A673 (cell line): ENCODE measurements around the gene NCBP3. TPM values are rescaled to one million over a fixed set of nuclear protein-coding genes. Genes with fewer than 3 reads are reported as not detected.

Experiments used
- BruUV-seq: library from RNA; stranded (reverse); fragments of 400-500 nt; replicated peaks from 2 replicates; lab custom pipeline; 2021; lab: Mats Ljungman, UMichigan
- CTCF ChIA-PET: fragments of 300-600 bp; sonication (Branson Sonifier 250); formaldehyde crosslinking; loops from one replicate; lab custom pipeline; 2022; ENCODE audit warnings: antibody characterized with exemption; lab: Charles Lee
- POLR2A ChIA-PET: fragments of 300-600 bp; sonication (Branson Sonifier 250); formaldehyde crosslinking; loops from one replicate; lab custom pipeline; 2022; ENCODE audit warnings: antibody characterized with exemption; ENCODE audit not compliant: low non-redundant PET; lab: Charles Lee
- DNase-seq: peaks from one replicate; pipeline ENCODE4 v3.0.0-alpha.2; 2015; ENCODE audit warnings: low spot score
- H3K27ac ChIP-seq: fragments of 200-600 bp; sonication (generic); 2 replicates; pipeline ENCODE4 v1.5.1; 2016; ENCODE audit warnings: mixed run types, low read depth, mild to moderate bottlenecking, mixed read lengths, antibody characterized with exemption, low read length; ENCODE audit not compliant: poor library complexity, severe bottlenecking
- H3K27me3 ChIP-seq: fragments of 200-600 bp; sonication (generic); replicated peaks from 2 replicates; pipeline ENCODE4 v1.6.1; 2017; ENCODE audit warnings: mixed run types, low read depth, mild to moderate bottlenecking, mixed read lengths, antibody characterized with exemption, low read length; ENCODE audit not compliant: insufficient read depth, poor library complexity
- H3K36me3 ChIP-seq: fragments of 200-600 bp; sonication (generic); 2 replicates; pipeline ENCODE4 v1.6.1; 2016; ENCODE audit warnings: mixed run types, mild to moderate bottlenecking, mixed read lengths, antibody characterized with exemption, low read length; ENCODE audit not compliant: insufficient read depth, poor library complexity, severe bottlenecking
- H3K4me1 ChIP-seq: fragments of 200-600 bp; sonication (generic); 2 replicates; pipeline ENCODE4 v1.6.1; 2017; ENCODE audit warnings: mixed run types, mild to moderate bottlenecking, mixed read lengths, antibody characterized with exemption, low read length; ENCODE audit not compliant: insufficient read depth, poor library complexity, severe bottlenecking
- H3K4me3 ChIP-seq: fragments of 200-600 bp; sonication (generic); 2 replicates; pipeline ENCODE4 v1.5.1; 2016; ENCODE audit warnings: low read depth, mixed run types, mild to moderate bottlenecking, mixed read lengths, low read length; ENCODE audit not compliant: poor library complexity, severe bottlenecking
- H3K9me3 ChIP-seq: fragments of 200-600 bp; sonication (generic); 2 replicates; pipeline ENCODE4 v1.6.1; 2016; ENCODE audit warnings: mixed run types, low read depth, mild to moderate bottlenecking, mixed read lengths, antibody characterized with exemption, low read length; ENCODE audit not compliant: poor library complexity, severe bottlenecking
- EZH2 ChIP-seq: fragments of 200-600 bp; sonication (generic); IDR thresholded peaks from 2 replicates; pipeline ENCODE4 v1.6.1; 2017; ENCODE audit warnings: borderline replicate concordance, low read depth, mild to moderate bottlenecking, mixed read lengths, antibody characterized with exemption, low read length; ENCODE audit not compliant: poor library complexity, severe bottlenecking
- intact Hi-C: fragments of 100-400 bp; cut with micrococcal nuclease; formaldehyde crosslinking; loops from one replicate; pipeline ENCODE4 v1.10.0; 2022; ENCODE audit not compliant: unreplicated experiment
- total RNA-seq: library from RNA; stranded (reverse); gene quantifications from 2 replicates; pipeline ENCODE4 v1.2.3, GENCODE V29; 2021
- TF ChIP-seq, protein P1 (sequence below): fragments of 300-800, 200-600 bp; sonication (generic); conservative IDR thresholded peaks from 2 replicates; pipeline ENCODE4 v1.5.1; 2017; ENCODE audit warnings: low read depth, mild to moderate bottlenecking, antibody characterized with exemption, low read length, moderate library complexity, mixed read lengths

Gene NCBP3
- total RNA-seq, 1 experiment from 2014 or later: 59.9 TPM

DNA sequence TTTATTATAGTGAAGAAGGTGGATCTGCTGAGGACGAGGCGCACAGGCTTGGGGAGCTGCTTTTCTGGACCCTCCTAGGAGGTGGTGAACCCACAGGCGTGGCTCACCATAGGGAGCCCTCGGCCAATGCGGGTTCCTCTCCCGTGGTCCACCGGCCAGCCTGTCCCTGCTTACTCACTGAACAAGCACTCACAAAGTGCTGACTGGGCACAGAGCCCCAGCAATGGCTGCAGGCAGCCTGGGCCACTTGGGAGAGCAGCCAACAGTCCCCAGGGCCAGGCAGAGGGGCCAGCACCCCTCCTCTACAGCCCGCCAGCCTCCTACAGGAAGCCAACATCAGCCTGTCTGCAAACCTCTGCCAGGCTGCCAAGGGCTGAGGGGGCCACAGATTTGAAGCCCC lies 19.1 kb upstream of the NCBP3 start:
- DNase-seq: no peak
- Histone ChIP-seq H3K27ac (no peak overlapping the region), H3K36me3 (no peaks in the 10 kb centered on the region), H3K27me3 (no peaks in the 10 kb centered on the region), H3K9me3 (no peaks in the 10 kb centered on the region), H3K4me3 (no peak overlapping the region), H3K4me1 (no peaks in the 10 kb centered on the region)
- no TSS peak for BruUV-seq
- CTCF ChIA-PET: no interaction called here
- intact Hi-C loops: loop anchor here (10.0 kb wide), 1 partner anchor 140 kb away; no protein-coding TSS in a partner anchor
- TF ChIP-seq, protein P1, sequence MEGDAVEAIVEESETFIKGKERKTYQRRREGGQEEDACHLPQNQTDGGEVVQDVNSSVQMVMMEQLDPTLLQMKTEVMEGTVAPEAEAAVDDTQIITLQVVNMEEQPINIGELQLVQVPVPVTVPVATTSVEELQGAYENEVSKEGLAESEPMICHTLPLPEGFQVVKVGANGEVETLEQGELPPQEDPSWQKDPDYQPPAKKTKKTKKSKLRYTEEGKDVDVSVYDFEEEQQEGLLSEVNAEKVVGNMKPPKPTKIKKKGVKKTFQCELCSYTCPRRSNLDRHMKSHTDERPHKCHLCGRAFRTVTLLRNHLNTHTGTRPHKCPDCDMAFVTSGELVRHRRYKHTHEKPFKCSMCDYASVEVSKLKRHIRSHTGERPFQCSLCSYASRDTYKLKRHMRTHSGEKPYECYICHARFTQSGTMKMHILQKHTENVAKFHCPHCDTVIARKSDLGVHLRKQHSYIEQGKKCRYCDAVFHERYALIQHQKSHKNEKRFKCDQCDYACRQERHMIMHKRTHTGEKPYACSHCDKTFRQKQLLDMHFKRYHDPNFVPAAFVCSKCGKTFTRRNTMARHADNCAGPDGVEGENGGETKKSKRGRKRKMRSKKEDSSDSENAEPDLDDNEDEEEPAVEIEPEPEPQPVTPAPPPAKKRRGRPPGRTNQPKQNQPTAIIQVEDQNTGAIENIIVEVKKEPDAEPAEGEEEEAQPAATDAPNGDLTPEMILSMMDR: no peak
- TF ChIP-seq EZH2: no peak
- POLR2A ChIA-PET: no interaction called here

DNA sequence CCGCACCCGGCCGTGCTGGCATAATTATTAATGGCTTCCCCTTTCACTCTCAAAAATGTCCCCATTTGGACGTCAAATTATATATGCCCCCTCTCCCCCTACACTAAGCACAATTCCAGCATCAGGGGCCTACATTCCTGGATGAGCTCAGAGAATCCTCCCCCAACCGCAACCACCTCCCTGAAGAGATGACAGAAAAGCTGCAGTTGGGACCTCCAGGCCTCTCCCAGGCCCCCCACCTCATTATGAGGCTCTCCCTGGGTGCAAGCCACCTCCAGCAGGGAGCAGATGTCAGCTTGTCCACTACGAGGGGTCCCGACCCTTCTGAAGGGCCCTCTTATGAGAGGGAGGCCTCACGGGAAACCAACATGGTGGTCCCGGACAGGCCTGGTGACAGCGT lies 18.5 kb upstream of the NCBP3 start:
- Histone ChIP-seq H3K9me3 (no peaks in the 10 kb centered on the region), H3K27ac (no peak overlapping the region), H3K4me1 (no peaks in the 10 kb centered on the region), H3K36me3 (no peaks in the 10 kb centered on the region), H3K27me3 (no peaks in the 10 kb centered on the region), H3K4me3 (no peak overlapping the region)
- TF ChIP-seq, protein P1: no peak
- TF ChIP-seq EZH2: no peak
- DNase-seq: no peak
- BruUV-seq: no TSS peak
- POLR2A ChIA-PET: no interaction called here
- CTCF ChIA-PET: interaction anchor here (0.7 kb wide), 1 partner anchor 12 kb away, joined by 3 read pairs; no protein-coding TSS in a partner anchor
- intact Hi-C loops: loop anchor here (10.0 kb wide), 1 partner anchor 140 kb away; no protein-coding TSS in a partner anchor

DNA sequence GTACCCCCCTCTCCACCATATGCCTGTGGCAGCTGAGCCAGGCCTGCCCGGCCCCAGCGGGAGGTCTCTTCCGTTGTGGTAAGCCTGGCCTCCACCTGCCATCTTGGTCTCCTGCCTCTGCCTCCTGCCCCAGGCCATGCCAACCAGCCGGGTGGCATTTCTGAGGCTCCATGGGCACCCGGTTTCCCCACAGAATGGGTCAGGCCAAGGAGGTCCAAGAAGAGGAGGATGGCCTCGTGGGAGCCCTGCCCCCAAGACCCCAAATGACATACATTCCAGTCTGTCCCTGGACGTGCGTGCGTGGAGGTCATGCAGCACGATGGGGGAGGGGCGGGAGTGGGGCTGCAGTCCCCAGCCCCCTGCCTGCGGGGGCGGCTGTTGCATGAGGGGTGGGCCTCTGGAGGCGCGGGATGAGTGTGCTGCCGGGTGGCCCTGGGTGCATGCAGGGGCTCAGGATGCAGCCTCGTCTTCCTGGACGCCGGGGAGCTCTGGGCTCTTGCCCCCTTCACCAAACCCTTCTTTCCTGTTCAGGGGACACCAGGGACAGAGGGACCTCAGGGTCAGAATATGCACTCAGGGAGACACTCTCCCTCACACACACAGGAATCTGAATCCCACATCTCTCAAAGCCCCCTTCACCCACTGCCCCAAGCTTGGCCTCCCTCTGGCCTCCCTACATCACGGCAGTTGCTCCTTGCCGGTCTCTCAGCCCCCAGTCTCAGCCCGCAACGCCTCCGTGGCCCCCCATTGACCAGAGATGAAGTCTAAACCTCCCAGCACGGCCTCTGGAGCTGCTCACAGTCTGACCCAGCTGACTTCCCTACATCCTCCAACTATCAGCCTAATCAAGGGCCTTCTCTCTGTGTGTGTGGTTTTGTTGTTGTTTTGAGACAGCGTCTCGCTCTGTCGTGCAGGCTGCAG lies 16.0 kb upstream of the NCBP3 start:
- intact Hi-C loops: loop anchor here (10.0 kb wide), 1 partner anchor 143 kb away; no protein-coding TSS in a partner anchor
- CTCF ChIA-PET: no interaction called here

More for the DNA sequence above, 16.0 kb upstream of the NCBP3 start:
- H3K27me3 ChIP-seq: no peaks in the 10 kb centered on the region
- H3K4me1 ChIP-seq: no peaks in the 10 kb centered on the region
- H3K36me3 ChIP-seq: no peaks in the 10 kb centered on the region
- H3K4me3 ChIP-seq: no peak overlapping the region
- H3K9me3 ChIP-seq: no peaks in the 10 kb centered on the region
- no peak overlapping the region for H3K27ac ChIP-seq
- POLR2A ChIA-PET: no interaction called here
- no peak for TF ChIP-seq EZH2
- TF ChIP-seq, protein P1: no peak
- DNase-seq: no peak
- no TSS peak for BruUV-seq
